ENCODE measurements around the gene C19orf73. TPM values are rescaled to one million over a fixed set of nuclear protein-coding genes. Genes with fewer than 3 reads are reported as not detected.
A peak's percentile ranks its signal among the peaks of the same experiment; 100 is the strongest.

Gene C19orf73
- total and polyA plus RNA-seq, 8 donors: 3.4 to 4.2 (median 3.7) TPM; not detected in 5

- TF ChIP-seq CTCF (IDR thresholded peaks at IDR 0.05) (no peak), POLR2AphosphoS5 (IDR thresholded peaks at IDR 0.05) (peak in 1 of 3 donors; percentile 5)
- H3K9me3 ChIP-seq: no peaks in the 10 kb centered on the region
- peak overlapping the region in 4 of 5 donors; percentile 33 to 70 (median 42) for H3K27ac ChIP-seq
- peak overlapping the region; percentile 33 to 46 (median 37) for H3K4me3 ChIP-seq
- WGBS, 5 donors: 23 to 46% (median 32%) methylated on average over 39 to 42 of the region's 42 CpGs
- intact Hi-C loops (cut with DNase I; ENCODE audit: low total_unique reads): no loop called here
- peaks cover 12 to 44% (median 32%) of the 10 kb centered on the region in 4 donors for H3K4me1 ChIP-seq
- peak; percentile 90 for DNase-seq
- peaks cover 0 to 11% (median 0%) of the 10 kb centered on the region in 3 donors for H3K27me3 ChIP-seq
- H3K36me3 ChIP-seq: no peaks in the 10 kb centered on the region
Measured at GRCh38 chr19:49133621-49134454, 14.9 kb upstream of the C19orf73 start.

- peak overlapping the region; percentile 33 to 46 (median 37) for H3K4me3 ChIP-seq
- peak; percentile 51 to 67 for DNase-seq
- no peaks in the 10 kb centered on the region for H3K9me3 ChIP-seq
- no peaks in the 10 kb centered on the region for H3K36me3 ChIP-seq
- H3K27me3 ChIP-seq: peaks cover 0 to 11% (median 0%) of the 10 kb centered on the region in 3 donors
- peaks cover 19 to 51% (median 39%) of the 10 kb centered on the region in 4 donors for H3K4me1 ChIP-seq
- WGBS, 5 donors: 9 to 32% (median 16%) methylated on average over 48 to 49 of the region's 49 CpGs
- no peak for TF ChIP-seq CTCF (IDR thresholded peaks at IDR 0.05)
- TF ChIP-seq POLR2AphosphoS5 (IDR thresholded peaks at IDR 0.05): no peak
- no peak for TF ChIP-seq EP300 (IDR thresholded peaks at IDR 0.05)
- no peak for TF ChIP-seq POLR2A (IDR thresholded peaks at IDR 0.05)
- intact Hi-C loops (cut with DNase I; ENCODE audit: low total_unique reads): no loop called here
- H3K27ac ChIP-seq: peak overlapping the region in 4 of 5 donors; percentile 33 to 70 (median 42)
Measured at GRCh38 chr19:49132974-49133609, 14.1 kb upstream of the C19orf73 start.

GRCh38 chr19:49130325-49130724 is 11.4 kb upstream of the C19orf73 start:
- no peak for TF ChIP-seq POLR2A (IDR thresholded peaks at IDR 0.05)
- TF ChIP-seq EP300 (IDR thresholded peaks at IDR 0.05): no peak
- no peak for TF ChIP-seq POLR2AphosphoS5 (IDR thresholded peaks at IDR 0.05)
- TF ChIP-seq CTCF (IDR thresholded peaks at IDR 0.05): no peak
- peaks cover 24 to 46% (median 37%) of the 10 kb centered on the region in 4 donors for H3K4me1 ChIP-seq
- H3K9me3 ChIP-seq: no peaks in the 10 kb centered on the region
- DNase-seq: no peak
- H3K27ac ChIP-seq: no peak overlapping the region
- H3K4me3 ChIP-seq: no peak overlapping the region
- peaks cover 0 to 11% (median 0%) of the 10 kb centered on the region in 3 donors for H3K27me3 ChIP-seq
- intact Hi-C loops (cut with DNase I; ENCODE audit: low total_unique reads): no loop called here
- WGBS, 5 donors: 92 to 95% (median 94%) methylated on average over 24 of the region's 24 CpGs
- no peaks in the 10 kb centered on the region for H3K36me3 ChIP-seq

- H3K27me3 ChIP-seq: peaks cover 0 to 6% (median 0%) of the 10 kb centered on the region in 3 donors
- H3K4me1 ChIP-seq: peaks cover 24 to 44% (median 34%) of the 10 kb centered on the region in 4 donors
- WGBS, 5 donors: 34 to 73% (median 61%) methylated on average over 16 of the region's 16 CpGs
- H3K4me3 ChIP-seq: no peak overlapping the region
- TF ChIP-seq POLR2A (IDR thresholded peaks at IDR 0.05): no peak
- TF ChIP-seq EP300 (IDR thresholded peaks at IDR 0.05): no peak
- no peak for TF ChIP-seq POLR2AphosphoS5 (IDR thresholded peaks at IDR 0.05)
- TF ChIP-seq CTCF (IDR thresholded peaks at IDR 0.05): no peak
- intact Hi-C loops (cut with DNase I; ENCODE audit: low total_unique reads): no loop called here
- no peaks in the 10 kb centered on the region for H3K36me3 ChIP-seq
- DNase-seq: peak in 1 of 2 donors; percentile 61
- no peaks in the 10 kb centered on the region for H3K9me3 ChIP-seq
- H3K27ac ChIP-seq: no peak overlapping the region
Measured at GRCh38 chr19:49129238-49129583, 10.3 kb upstream of the C19orf73 start.
